Upper lobe of left lung (tissue), 4 donors: ENCODE data around the gene AVEN.

Experiments
- CTCF ChIP-seq, 6 experiments: fragments of 450-650 bp in 4 of 6; fragments of 200-600 bp in 2 of 6; sonication (generic) in 2 of 6; IDR thresholded peaks; one replicate each; pipeline ENCODE4 v1.5.1; 2016 to 2019; ENCODE audit warnings: antibody characterized with exemption in 6 of 6
- EP300 ChIP-seq, 4 donors: sonication (generic); formaldehyde crosslinking; IDR thresholded peaks; one replicate each; pipeline ENCODE4 v1.5.1; 2017; ENCODE audit warnings: antibody characterized with exemption in 4 of 4, control low read depth in 2 of 4

- TF ChIP-seq CTCF (IDR thresholded peaks at IDR 0.05) (no peak), EP300 (IDR thresholded peaks at IDR 0.05) (no peak)
These were observed 192.1 kb downstream of the AVEN start for GRCh38 chr15:33846862-33847261.
